Right cardiac atrium (tissue), 5 donors: Measurements from ENCODE around the gene ZNF511. TPM values are rescaled to one million over a fixed set of nuclear protein-coding genes. Genes with fewer than 3 reads are reported as not detected.
A peak's percentile ranks its signal among the peaks of the same experiment; 100 is the strongest.

Source experiments
- ATAC-seq, 2 donors: fragments of 200-7000 bp; cut with Tn5 transposase; one replicate each; pipeline versions ENCODE4 v1.8.0 to v1.9.1; 2020; ENCODE audit warnings: moderate library complexity in 2 of 2, mild to moderate bottlenecking in 1 of 2
- DNase-seq, 3 donors: peaks; one replicate each; pipeline ENCODE4 v3.0.0-alpha.2; 2020
- H3K27ac ChIP-seq: one replicate; pipeline ENCODE4 v1.5.1; 2013; ENCODE audit warnings: mild to moderate bottlenecking, low read length, control low read depth, moderate library complexity
- H3K27me3 ChIP-seq: one replicate; pipeline ENCODE4 v1.6.1; 2013; ENCODE audit not compliant: control insufficient read depth, insufficient read depth
- H3K4me1 ChIP-seq: one replicate; pipeline ENCODE4 v1.6.1; 2013; ENCODE audit warnings: low read length; ENCODE audit not compliant: control insufficient read depth, insufficient read depth
- H3K4me3 ChIP-seq: one replicate; pipeline ENCODE4 v1.5.1; 2013; ENCODE audit warnings: low read length, control low read depth
- H3K9me3 ChIP-seq: one replicate; pipeline ENCODE4 v1.6.1; 2013; ENCODE audit warnings: low read length; ENCODE audit not compliant: control insufficient read depth
- WGBS: extraction: QIAGEN DNeasy Blood & Tissue Kit; methylation state at CpG from one replicate; pipeline ENCODE4 v1.1.7; 2013; 5-methylcytosine and 5-hydroxymethylcytosine counted together
- intact Hi-C, 4 donors: fragments of 100-400 bp; cut with DNase I; formaldehyde crosslinking; loops; one replicate each; pipeline versions ENCODE4 v1.11.0 to v1.14.0; 2022 to 2023
- polyA plus RNA-seq: library from polyadenylated mRNA; stranded (reverse); fragments of 200-250 nt; gene quantifications from one replicate; pipeline ENCODE4 v1.2.3, GENCODE V29; 2013
- total RNA-seq, 4 donors: library from RNA; stranded (reverse); fragmentation: NEBNext Ultra II Directional; extraction: Animal tissue kit (Norgen Biotek cat#: 25700); gene quantifications; one replicate each; pipeline ENCODE4 v1.2.1, GENCODE V29; 2021
- donor health status: healthy with polysubstance abuse.
- donor health status: DM: no; HTN: yes; CAD: no.
- donor health status: DM: no; HTN: no; CAD: no.
- donor health status: DM: no; HTN: yes; CAD: no; lungs with severe emphysema.
- donor health status: DM: yes; HTN: yes; CAD: no.

Gene ZNF511
- total and polyA plus RNA-seq, 5 donors = 40.2 to 60.8 (median 50.8) TPM

DNA sequence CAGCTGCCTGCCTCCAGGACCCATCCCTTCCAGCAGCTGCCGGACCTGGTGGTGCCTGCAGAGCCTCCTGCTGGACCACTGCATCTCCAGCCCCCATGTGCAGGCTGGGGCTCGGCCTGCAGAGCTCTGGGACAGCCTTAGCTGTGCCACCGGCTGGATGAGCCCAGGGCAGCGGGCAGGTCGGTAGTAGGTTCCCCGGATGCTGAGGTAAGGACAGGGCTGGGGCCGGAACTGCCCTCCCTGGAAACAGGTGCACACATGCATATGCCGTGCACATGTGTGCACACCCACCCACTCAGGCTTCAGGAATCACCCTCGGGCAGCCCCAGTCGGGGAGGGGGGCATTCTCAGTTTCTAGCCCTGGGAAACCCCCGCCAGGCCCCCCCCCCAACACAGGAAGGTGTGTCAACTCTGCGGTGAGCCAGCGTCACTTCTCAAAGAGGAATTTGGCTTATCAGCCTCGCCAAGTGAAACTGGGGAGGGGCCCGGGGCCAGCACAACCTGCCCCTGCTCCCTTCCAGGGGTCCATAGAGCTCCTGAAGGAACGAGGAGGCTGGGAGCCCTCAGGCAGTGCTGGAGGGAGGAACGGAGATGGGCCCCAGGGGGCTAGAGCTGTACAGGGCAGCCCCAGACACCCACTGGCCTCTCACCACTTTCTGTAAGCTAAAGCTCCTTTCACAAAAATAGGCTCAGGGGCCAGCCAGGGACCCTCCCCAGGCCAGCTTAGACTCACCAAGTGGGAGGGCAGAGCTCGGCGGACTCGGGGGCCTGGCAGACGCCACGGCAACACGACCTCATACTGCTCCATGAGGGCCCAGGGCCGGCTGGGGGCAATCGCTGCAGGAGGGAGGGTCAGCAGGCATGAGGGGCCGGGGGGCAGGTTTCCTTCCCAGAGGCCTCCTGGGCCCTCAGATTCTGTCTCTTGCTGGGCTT, 33.7 kb upstream of the ZNF511 start:
- Histone ChIP-seq H3K27ac (no peak overlapping the region), H3K9me3 (no peaks in the 10 kb centered on the region), H3K4me3 (no peak overlapping the region), H3K27me3 (no peaks in the 10 kb centered on the region), H3K4me1 (no peaks in the 10 kb centered on the region)
- 34% methylated on average over 26 of the region's 26 CpGs for WGBS
- no peak for ATAC-seq
- DNase-seq = peak in 1 of 3 donors; percentile 57
- intact Hi-C loops = no loop called here

GRCh38 chr10:133275684-133276092, 33.0 kb upstream of the ZNF511 start:
- 35% methylated on average over 12 of the region's 12 CpGs for WGBS
- intact Hi-C loops = no loop called here
- no peak overlapping the region for H3K4me3 ChIP-seq
- no peak overlapping the region for H3K27ac ChIP-seq
- no peaks in the 10 kb centered on the region for H3K9me3 ChIP-seq
- ATAC-seq (no peak), DNase-seq (peak in 1 of 3 donors; percentile 20)
- H3K27me3 ChIP-seq = no peaks in the 10 kb centered on the region
- no peaks in the 10 kb centered on the region for H3K4me1 ChIP-seq

GRCh38 chr10:133276100-133276434, 32.6 kb upstream of the ZNF511 start:
- intact Hi-C loops = no loop called here
- H3K27ac ChIP-seq = no peak overlapping the region
- H3K4me1 ChIP-seq = no peaks in the 10 kb centered on the region
- H3K27me3 ChIP-seq = no peaks in the 10 kb centered on the region
- H3K4me3 ChIP-seq = no peak overlapping the region
- DNase-seq (peak in 1 of 3 donors; percentile 41), ATAC-seq (no peak)
- WGBS = 30% methylated on average over 6 of the region's 6 CpGs
- H3K9me3 ChIP-seq = no peaks in the 10 kb centered on the region

- Histone ChIP-seq H3K27ac (no peak within 1 kb of the TSS), H3K4me3 (no peak within 1 kb of the TSS), H3K9me3 (no peaks in the 10 kb centered on the region), H3K27me3 (no peaks in the 10 kb centered on the region), H3K4me1 (no peaks in the 10 kb centered on the region)
- ATAC-seq (no peak), DNase-seq (peak in 2 of 3 donors; percentile 72 to 75)
- intact Hi-C loops = no loop called here
- WGBS = 6% methylated on average over 63 of the region's 63 CpGs
These were observed 32.1 kb upstream of the ZNF511 start, which contains the start of gene ADAM8 for GRCh38 chr10:133276435-133277201. TSS of gene ADAM8 (minus strand) at chr10:133276868. CDS start at chr10:133276817, 51 bp downstream.

DNA sequence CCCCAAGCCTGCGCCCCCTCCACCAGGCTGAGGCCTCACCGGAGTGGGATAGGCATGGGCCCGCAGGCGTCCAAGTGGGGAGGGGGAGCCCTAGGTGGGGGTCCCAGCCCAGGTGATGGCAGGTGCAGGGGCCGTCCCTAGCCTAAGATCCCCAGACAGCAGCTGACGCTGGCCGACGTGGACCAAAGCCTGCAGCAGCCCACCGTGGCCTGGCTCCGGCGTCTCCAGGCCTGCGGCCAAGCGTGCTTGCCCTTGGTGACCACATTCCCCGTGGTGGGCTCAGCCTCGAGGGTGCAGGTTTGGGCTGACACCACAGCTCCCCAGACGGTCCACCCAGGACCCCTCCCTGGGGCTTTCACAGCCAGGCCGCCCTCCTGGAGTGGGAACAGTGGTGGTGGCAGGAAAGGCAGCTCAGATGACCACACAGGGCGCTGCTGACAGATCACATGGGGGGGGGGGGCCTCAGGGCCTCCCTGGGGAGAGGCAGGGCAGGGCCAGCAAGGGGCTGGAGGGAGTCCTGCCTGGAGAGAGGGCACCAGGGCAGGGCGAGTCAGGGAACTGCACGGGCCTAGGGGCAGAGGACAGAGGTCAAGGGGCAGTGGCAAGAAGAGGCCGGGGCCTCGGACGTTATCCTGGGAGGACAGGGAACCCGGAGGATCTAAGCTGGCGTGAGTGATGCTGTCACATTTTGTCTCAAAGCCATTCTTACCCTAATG, 31.3 kb upstream of the ZNF511 start:
- Histone ChIP-seq H3K27ac (no peak overlapping the region), H3K27me3 (no peaks in the 10 kb centered on the region), H3K4me3 (no peak overlapping the region), H3K4me1 (no peaks in the 10 kb centered on the region), H3K9me3 (no peaks in the 10 kb centered on the region)
- WGBS = 63% methylated on average over 25 of the region's 25 CpGs
- intact Hi-C loops = no loop called here
- DNase-seq (peak; percentile 15 to 59 (median 54)), ATAC-seq (no peak)

- DNase-seq (peak in 2 of 3 donors; percentile 22 to 53), ATAC-seq (no peak)
- 71% methylated on average over 12 of the region's 12 CpGs for WGBS
- Histone ChIP-seq H3K27me3 (no peaks in the 10 kb centered on the region), H3K4me1 (no peaks in the 10 kb centered on the region), H3K27ac (no peak overlapping the region), H3K9me3 (no peaks in the 10 kb centered on the region), H3K4me3 (no peak overlapping the region)
- intact Hi-C loops = no loop called here
These were observed 30.6 kb upstream of the ZNF511 start for GRCh38 chr10:133277993-133278576.

DNA sequence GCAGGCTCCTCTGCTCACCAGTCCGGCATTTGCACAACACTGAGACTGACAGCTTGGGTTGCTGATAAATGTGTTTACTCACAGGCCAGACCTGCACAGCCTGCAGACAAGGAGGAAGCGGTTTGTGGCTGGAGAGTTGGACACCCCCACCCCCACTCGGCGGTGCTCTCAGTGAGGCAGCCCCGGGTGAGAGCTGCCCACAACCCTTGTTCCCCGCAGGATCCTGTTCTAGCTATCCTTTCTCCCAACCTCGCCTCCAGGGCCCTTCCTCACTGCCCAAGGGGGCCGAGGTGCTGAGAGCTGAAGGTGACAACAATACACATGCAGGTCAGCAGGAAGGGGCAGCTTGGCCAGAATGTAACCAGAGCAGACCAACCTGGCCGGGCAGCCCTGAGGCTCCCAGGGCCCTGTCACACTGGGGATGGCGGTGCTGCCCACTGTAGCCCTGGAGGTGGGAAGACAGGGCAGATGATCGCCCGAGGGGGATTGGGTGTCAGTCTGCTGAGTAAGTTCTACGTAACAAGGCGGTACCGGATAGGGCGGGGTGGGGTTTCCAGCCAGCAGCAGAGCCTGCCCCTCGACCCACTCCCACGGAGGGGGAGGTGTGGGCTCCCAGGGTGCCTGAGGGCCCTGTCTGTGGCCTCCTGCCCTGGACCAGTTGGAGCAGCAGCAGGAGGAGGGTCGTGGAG, 30.0 kb upstream of the ZNF511 start:
- DNase-seq (peak in 2 of 3 donors; percentile 74 to 80), ATAC-seq (peak; percentile 10 to 22)
- intact Hi-C loops = no loop called here
- Histone ChIP-seq H3K27me3 (no peaks in the 10 kb centered on the region), H3K4me3 (no peak overlapping the region), H3K9me3 (no peaks in the 10 kb centered on the region), H3K27ac (no peak overlapping the region), H3K4me1 (no peaks in the 10 kb centered on the region)
- 65% methylated on average over 19 of the region's 19 CpGs for WGBS

GRCh38 chr10:133279326-133280226, 29.1 kb upstream of the ZNF511 start:
- ATAC-seq = no peak
- no peaks in the 10 kb centered on the region for H3K27me3 ChIP-seq
- intact Hi-C loops = no loop called here
- DNase-seq = peak in 1 of 3 donors; percentile 47
- no peaks in the 10 kb centered on the region for H3K4me1 ChIP-seq
- H3K27ac ChIP-seq = no peak overlapping the region
- H3K4me3 ChIP-seq = no peak overlapping the region
- 78% methylated on average over 24 of the region's 24 CpGs for WGBS
- no peaks in the 10 kb centered on the region for H3K9me3 ChIP-seq

GRCh38 chr10:133280391-133281059, 28.2 kb upstream of the ZNF511 start:
- DNase-seq = peak in 1 of 3 donors; percentile 54
- no peak overlapping the region for H3K4me3 ChIP-seq
- no peaks in the 10 kb centered on the region for H3K27me3 ChIP-seq
- intact Hi-C loops = no loop called here
- no peaks in the 10 kb centered on the region for H3K4me1 ChIP-seq
- WGBS = 96% methylated on average over 10 of the region's 10 CpGs
- ATAC-seq = no peak
- H3K27ac ChIP-seq = no peak overlapping the region
- no peaks in the 10 kb centered on the region for H3K9me3 ChIP-seq
